Endodermal cell (in vitro differentiated cells): ENCODE measurements around the gene EPB41. TPM values are rescaled to one million over a fixed set of nuclear protein-coding genes. Genes with fewer than 3 reads are reported as not detected.

ENCODE experiments used
- DNase-seq: peaks from one replicate; pipeline ENCODE4 v3.0.0-alpha.2; 2017
- H3K27ac ChIP-seq: 2 replicates; pipeline ENCODE4 v1.5.1; 2013; ENCODE audit warnings: mild to moderate bottlenecking, low read depth, low read length, moderate library complexity
- H3K27me3 ChIP-seq: 2 replicates; pipeline ENCODE4 v1.6.1; 2013; ENCODE audit warnings: mild to moderate bottlenecking, low read length, moderate library complexity; ENCODE audit not compliant: insufficient read depth, control insufficient read depth, poor library complexity, severe bottlenecking
- H3K36me3 ChIP-seq: 2 replicates; pipeline ENCODE4 v1.7.0; 2013; ENCODE audit warnings: mild to moderate bottlenecking, low read length, moderate library complexity; ENCODE audit not compliant: control insufficient read depth, insufficient read depth
- H3K4me1 ChIP-seq: one replicate; pipeline ENCODE4 v1.7.0; 2013; ENCODE audit warnings: low read length; ENCODE audit not compliant: control insufficient read depth, insufficient read depth
- H3K4me3 ChIP-seq: 2 replicates; pipeline ENCODE4 v1.5.1; 2013; ENCODE audit warnings: mild to moderate bottlenecking, low read length, moderate library complexity
- H3K9ac ChIP-seq: 2 replicates; pipeline ENCODE4 v1.6.1; 2013; ENCODE audit warnings: mild to moderate bottlenecking, low read length, moderate library complexity; ENCODE audit not compliant: poor library complexity, severe bottlenecking; ENCODE audit errors: extremely low read depth
- H3K9me3 ChIP-seq: 2 replicates; pipeline ENCODE4 v1.6.1; 2013; ENCODE audit warnings: mild to moderate bottlenecking, low read length, moderate library complexity; ENCODE audit not compliant: control insufficient read depth
- H3K27ac Mint-ChIP-seq: 2 replicates; pipeline ENCODE4 v1.8.0; 2020; ENCODE audit warnings: mixed read lengths
- H3K27me3 Mint-ChIP-seq: 2 replicates; pipeline ENCODE4 v1.8.0; 2021; ENCODE audit warnings: mild to moderate bottlenecking, mixed read lengths; ENCODE audit not compliant: insufficient read depth
- H3K36me3 Mint-ChIP-seq: 2 replicates; pipeline ENCODE4 v1.8.0; 2020; ENCODE audit warnings: low read depth, mixed read lengths
- H3K4me1 Mint-ChIP-seq: 2 replicates; pipeline ENCODE4 v1.8.0; 2020; ENCODE audit warnings: mixed read lengths
- H3K4me3 Mint-ChIP-seq: 2 replicates; pipeline ENCODE4 v1.8.0; 2020; ENCODE audit warnings: mild to moderate bottlenecking, moderate library complexity, mixed read lengths
- H3K9me3 Mint-ChIP-seq: 2 replicates; pipeline ENCODE4 v1.8.0; 2020; ENCODE audit warnings: mild to moderate bottlenecking, mixed read lengths
- WGBS, 2 experiments: methylation state at CpG; one replicate each; pipeline versions ENCODE4 v1.1.5 to v1.1.7; 2013; ENCODE audit warnings: missing lambda C conversion rate in 2 of 2, mixed read lengths in 1 of 2; ENCODE audit not compliant: insufficient coverage in 1 of 2, insufficient read length in 1 of 2; 5-methylcytosine and 5-hydroxymethylcytosine counted together
- total RNA-seq, 2 donors: library from RNA; stranded (reverse); fragmentation: NEBNext Ultra II Directional in 1 of 2; extraction: Animal tissue kit (Norgen Biotek cat#: 25700) in 1 of 2; gene quantifications; 2 replicates in 1 of 2; 3 replicates in 1 of 2; pipeline ENCODE4 v1.2.1, GENCODE V29; 2021
- TF ChIP-seq, protein P1 (sequence below): fragments of 200-600 bp; sonication (generic); conservative IDR thresholded peaks from 2 replicates; pipeline ENCODE4 v1.5.0; 2021; ENCODE audit warnings: antibody characterized with exemption, mild to moderate bottlenecking

EPB41 gene
- total RNA-seq, 2 donors from 2014 or later: 60.3 to 91.0 TPM

DNA sequence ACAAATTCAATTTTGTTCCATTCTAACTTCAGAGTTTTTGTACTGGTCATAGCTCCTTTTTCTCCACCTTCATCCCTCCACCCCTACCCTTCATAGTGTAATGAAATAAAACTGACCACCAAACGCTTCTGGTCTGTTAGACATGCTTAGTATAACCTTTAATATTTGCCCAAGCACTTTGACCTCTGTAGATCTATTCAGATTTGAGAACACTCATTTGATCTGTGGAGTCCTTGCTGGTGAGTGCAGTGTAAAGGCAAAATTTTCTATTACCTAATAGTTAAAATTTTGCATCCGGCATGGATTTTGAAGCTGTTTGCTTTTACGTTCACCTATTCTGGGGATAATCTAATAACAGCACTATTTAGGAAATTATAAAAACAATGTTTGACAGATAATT, 168.2 kb downstream of the EPB41 start:
- Mint-ChIP-seq H3K4me3 (no peak overlapping the region), H3K27me3 (no peaks in the 10 kb centered on the region), H3K27ac (no peak overlapping the region), H3K4me1 (peaks cover 15% of the 10 kb centered on the region), H3K36me3 (no peaks in the 10 kb centered on the region), H3K9me3 (no peaks in the 10 kb centered on the region)
- no peaks in the 10 kb centered on the region for H3K27me3 ChIP-seq
- no peak overlapping the region for H3K4me3 ChIP-seq
- DNase-seq: no peak
- no peaks in the 10 kb centered on the region for H3K36me3 ChIP-seq
- WGBS, 2 experiments: 84 to 100% methylated on average over 2 of the region's 3 CpGs
- no peaks in the 10 kb centered on the region for H3K9me3 ChIP-seq
- H3K27ac ChIP-seq: no peak overlapping the region
- TF ChIP-seq, protein P1, sequence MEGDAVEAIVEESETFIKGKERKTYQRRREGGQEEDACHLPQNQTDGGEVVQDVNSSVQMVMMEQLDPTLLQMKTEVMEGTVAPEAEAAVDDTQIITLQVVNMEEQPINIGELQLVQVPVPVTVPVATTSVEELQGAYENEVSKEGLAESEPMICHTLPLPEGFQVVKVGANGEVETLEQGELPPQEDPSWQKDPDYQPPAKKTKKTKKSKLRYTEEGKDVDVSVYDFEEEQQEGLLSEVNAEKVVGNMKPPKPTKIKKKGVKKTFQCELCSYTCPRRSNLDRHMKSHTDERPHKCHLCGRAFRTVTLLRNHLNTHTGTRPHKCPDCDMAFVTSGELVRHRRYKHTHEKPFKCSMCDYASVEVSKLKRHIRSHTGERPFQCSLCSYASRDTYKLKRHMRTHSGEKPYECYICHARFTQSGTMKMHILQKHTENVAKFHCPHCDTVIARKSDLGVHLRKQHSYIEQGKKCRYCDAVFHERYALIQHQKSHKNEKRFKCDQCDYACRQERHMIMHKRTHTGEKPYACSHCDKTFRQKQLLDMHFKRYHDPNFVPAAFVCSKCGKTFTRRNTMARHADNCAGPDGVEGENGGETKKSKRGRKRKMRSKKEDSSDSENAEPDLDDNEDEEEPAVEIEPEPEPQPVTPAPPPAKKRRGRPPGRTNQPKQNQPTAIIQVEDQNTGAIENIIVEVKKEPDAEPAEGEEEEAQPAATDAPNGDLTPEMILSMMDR: no peak
- H3K9ac ChIP-seq: no peak overlapping the region
- H3K4me1 ChIP-seq: peaks cover 11% of the 10 kb centered on the region

DNA sequence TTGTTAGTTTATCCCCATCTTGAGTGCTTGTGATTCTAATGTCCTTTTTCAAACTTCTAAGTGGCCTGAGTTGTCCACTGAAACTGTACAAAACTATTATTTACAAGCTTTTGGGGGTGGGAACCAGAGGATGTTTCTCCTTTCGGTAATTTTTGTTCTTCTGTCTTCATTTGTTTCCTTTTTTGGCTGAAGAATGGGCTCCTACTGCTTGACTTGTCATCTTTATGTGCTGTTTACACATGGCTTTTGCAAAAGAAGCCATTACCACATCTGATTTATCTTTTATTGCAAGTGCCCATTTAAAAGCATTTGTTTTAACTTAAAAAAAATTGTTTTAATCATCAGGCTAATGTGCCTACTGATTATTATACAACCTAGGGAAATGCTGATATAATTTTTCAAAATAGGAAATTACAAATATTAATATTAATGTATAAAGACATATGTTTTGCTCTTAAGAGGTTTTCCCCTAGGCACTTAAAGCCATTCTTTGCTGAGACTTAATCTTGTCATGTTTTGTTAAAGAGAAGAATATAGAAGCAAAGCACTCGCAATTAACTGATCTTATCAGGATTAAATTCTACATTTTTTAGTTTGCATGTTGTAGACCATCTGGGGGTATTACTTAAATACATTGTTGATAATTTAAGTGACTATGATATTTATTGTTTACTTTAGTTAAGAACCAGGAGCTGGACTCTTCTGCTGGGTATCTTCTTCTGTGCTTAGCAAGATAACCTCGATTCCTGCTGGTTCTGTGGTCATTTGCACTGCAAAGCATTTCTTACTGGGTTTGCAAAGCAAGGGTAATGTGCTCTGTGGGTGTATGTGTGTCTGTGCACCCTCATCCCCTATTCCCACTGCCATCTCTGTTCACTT, 169.2 kb downstream of the EPB41 start:
- Histone ChIP-seq H3K9ac (no peak overlapping the region), H3K4me1 (peaks cover 11% of the 10 kb centered on the region), H3K27me3 (no peaks in the 10 kb centered on the region), H3K4me3 (no peak overlapping the region), H3K36me3 (peaks cover 2% of the 10 kb centered on the region), H3K27ac (no peak overlapping the region), H3K9me3 (no peaks in the 10 kb centered on the region)
- no peak for DNase-seq
- no peaks in the 10 kb centered on the region for H3K36me3 Mint-ChIP-seq
- peaks cover 15% of the 10 kb centered on the region for H3K4me1 Mint-ChIP-seq
- H3K9me3 Mint-ChIP-seq: no peaks in the 10 kb centered on the region
- 81 to 89% methylated on average over 1 to 3 of the region's 3 CpGs for WGBS, 2 experiments
- TF ChIP-seq, protein P1: no peak
- H3K27ac Mint-ChIP-seq: peak overlapping the region; percentile 69
- H3K4me3 Mint-ChIP-seq: no peak overlapping the region
- H3K27me3 Mint-ChIP-seq: no peaks in the 10 kb centered on the region

DNA sequence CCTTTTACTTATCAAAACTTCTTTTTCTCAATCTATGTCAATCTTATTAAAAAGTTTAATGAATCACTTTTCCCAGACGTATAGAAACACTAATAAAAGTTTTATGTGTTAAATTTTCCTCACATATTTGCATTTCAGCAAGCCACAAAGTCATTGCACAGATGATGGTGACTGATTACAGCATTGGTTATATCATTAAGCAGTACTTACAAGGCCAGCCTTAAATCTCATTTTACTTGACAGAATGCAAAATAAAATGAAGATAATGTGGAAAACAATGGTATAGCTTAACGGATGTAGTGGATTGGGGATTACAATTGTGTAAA, 169.8 kb downstream of the EPB41 start:
- Mint-ChIP-seq H3K9me3 (no peaks in the 10 kb centered on the region), H3K4me1 (peaks cover 15% of the 10 kb centered on the region), H3K4me3 (no peak overlapping the region), H3K27ac (no peak overlapping the region), H3K27me3 (no peaks in the 10 kb centered on the region), H3K36me3 (no peaks in the 10 kb centered on the region)
- 85 to 100% methylated on average over 1 to 2 of the region's 2 CpGs for WGBS, 2 experiments
- Histone ChIP-seq H3K27me3 (no peaks in the 10 kb centered on the region), H3K4me1 (peaks cover 11% of the 10 kb centered on the region), H3K27ac (no peak overlapping the region), H3K9me3 (no peaks in the 10 kb centered on the region), H3K9ac (no peak overlapping the region), H3K36me3 (peaks cover 2% of the 10 kb centered on the region), H3K4me3 (no peak overlapping the region)
- TF ChIP-seq, protein P1: no peak
- DNase-seq: no peak
